ENCODE measurements around the gene PLCH1.
A peak's percentile ranks its signal among the peaks of the same experiment; 100 is the strongest.

The PLCH1 gene

DNA sequence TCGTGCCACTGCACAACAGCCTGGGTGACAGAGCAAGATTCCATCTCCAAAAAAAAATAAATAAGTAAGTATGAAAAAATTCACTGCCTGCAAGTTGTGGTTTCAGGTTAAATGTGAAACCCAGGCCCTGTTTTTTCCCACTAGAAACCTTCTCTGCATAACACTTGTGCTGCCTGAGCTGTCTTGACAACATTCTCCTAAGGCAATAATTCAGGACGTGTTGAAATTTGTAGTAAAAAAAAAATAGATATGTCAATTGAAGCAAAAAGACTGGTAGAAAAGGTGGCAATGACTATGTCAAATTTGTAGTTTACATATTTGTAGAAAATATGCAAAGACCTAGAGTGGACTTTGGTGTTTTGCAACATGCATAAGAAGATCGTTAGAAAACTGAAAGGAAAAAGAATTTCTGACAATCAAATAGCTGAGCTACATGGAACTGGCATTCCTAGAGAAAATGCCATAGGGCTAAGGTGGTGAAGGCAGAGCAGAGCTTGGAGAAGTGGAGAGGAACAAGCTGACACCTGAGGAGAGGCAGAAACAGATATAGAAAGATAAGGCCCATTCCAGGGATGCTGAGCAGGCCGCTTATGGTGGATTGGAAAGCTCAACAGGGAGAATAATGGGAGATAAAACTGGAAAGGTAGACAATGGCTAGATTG is 150.2 kb downstream of the PLCH1 start:
- TF ChIP-seq, protein P1, sequence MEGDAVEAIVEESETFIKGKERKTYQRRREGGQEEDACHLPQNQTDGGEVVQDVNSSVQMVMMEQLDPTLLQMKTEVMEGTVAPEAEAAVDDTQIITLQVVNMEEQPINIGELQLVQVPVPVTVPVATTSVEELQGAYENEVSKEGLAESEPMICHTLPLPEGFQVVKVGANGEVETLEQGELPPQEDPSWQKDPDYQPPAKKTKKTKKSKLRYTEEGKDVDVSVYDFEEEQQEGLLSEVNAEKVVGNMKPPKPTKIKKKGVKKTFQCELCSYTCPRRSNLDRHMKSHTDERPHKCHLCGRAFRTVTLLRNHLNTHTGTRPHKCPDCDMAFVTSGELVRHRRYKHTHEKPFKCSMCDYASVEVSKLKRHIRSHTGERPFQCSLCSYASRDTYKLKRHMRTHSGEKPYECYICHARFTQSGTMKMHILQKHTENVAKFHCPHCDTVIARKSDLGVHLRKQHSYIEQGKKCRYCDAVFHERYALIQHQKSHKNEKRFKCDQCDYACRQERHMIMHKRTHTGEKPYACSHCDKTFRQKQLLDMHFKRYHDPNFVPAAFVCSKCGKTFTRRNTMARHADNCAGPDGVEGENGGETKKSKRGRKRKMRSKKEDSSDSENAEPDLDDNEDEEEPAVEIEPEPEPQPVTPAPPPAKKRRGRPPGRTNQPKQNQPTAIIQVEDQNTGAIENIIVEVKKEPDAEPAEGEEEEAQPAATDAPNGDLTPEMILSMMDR (IDR thresholded peaks at IDR 0.05; ENCODE audit: control insufficient read depth, extremely low read depth, insufficient read depth) = no peak
- no peak overlapping the region for H3K4me3 ChIP-seq (ENCODE audit: low read depth, low read length)
- DNase-seq (ENCODE audit: low read depth) = no peak

DNA sequence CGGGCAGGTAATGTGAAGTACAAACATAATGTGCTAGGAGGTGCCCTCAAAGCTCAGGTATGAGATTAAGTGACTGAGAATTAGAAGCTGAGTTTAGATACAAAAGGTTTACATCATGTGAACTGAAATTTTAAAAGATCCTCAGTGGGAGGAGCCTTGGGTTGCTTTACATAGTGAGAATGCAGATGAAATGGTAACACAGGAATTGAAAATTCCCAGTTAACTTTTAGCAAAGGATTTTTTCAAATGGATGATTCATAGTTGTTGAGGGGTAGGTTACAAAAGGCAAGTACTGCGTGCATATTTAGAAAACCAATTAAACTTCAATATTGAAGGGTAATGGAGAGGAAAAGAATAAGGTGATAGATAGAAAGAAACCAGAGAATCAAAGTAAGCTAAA is 157.3 kb downstream of the PLCH1 start:
- no peak for DNase-seq (ENCODE audit: low read depth)

DNA sequence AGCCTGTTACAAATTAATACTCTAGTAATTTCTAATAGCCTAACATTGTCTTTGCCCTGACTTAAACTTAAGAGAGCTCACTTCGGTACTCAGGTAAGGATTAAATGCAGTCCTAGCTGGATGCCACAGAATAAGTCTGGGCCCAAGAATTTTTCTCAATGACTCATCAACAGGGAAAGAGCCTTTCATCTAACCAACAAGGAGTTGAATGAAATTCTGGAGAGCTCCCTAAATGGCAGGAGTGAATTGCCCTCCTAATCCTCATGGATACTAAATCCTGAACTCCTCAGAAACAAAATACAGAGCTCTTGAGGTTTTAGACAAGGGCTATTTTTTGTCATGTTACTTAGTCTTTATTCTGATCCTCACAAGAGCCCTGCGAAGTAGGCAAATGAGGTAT is 159.5 kb downstream of the PLCH1 start:
- no peak overlapping the region for H3K4me3 ChIP-seq (ENCODE audit: low read depth, low read length)
- TF ChIP-seq, protein P1 (IDR thresholded peaks at IDR 0.05; ENCODE audit: control insufficient read depth, extremely low read depth, insufficient read depth) = no peak
- no peak for DNase-seq (ENCODE audit: low read depth)

More for the DNA sequence above, 157.3 kb downstream of the PLCH1 start:
- TF ChIP-seq, protein P1 (IDR thresholded peaks at IDR 0.05; ENCODE audit: control insufficient read depth, extremely low read depth, insufficient read depth) = no peak
- no peak overlapping the region for H3K4me3 ChIP-seq (ENCODE audit: low read depth, low read length)

DNA sequence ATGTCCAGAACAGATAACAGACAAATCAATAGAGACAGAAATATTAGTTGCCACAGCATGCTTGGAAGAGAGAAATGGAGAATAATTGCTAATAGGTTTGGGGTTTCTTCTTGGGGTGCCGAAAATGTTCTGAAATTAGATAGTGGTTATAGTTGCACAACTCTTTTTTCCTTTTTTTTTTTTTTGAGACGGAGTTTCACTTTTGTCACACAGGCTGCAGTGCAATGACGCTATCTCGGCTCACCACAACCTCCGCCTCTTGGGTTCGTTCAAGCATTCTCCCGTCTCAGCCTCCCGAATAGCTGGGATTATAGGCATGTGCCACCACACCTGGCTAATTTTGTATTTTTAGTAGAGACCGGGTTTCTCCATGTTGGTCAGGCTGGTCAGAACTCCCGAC is 163.3 kb downstream of the PLCH1 start:
- no peak for DNase-seq (ENCODE audit: low read depth)
- no peak overlapping the region for H3K4me3 ChIP-seq (ENCODE audit: low read depth, low read length)
- TF ChIP-seq, protein P1 (IDR thresholded peaks at IDR 0.05; ENCODE audit: control insufficient read depth, extremely low read depth, insufficient read depth) = no peak

DNA sequence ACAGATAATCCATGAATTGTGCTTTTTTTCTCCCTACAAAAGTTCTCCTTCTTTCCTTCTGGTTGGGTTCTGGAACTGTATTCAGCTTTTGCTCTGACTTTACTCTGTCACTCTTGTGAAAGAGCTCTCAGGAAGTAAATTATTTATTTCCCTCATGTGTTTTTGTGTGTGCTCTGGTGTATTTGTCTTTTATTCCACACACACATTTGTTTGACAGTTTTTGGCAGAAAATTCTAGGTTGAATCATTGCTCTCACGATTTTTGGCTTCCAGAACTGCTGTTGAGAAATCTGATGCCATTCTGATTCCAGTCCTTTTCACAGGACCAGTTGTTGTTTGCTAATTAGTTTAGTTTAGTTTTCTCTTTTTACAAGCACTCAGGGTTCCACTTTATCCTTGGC is 172.8 kb downstream of the PLCH1 start:
- TF ChIP-seq, protein P1 (IDR thresholded peaks at IDR 0.05; ENCODE audit: control insufficient read depth, extremely low read depth, insufficient read depth) = no peak
- DNase-seq (ENCODE audit: low read depth) = peak; percentile 92

DNA sequence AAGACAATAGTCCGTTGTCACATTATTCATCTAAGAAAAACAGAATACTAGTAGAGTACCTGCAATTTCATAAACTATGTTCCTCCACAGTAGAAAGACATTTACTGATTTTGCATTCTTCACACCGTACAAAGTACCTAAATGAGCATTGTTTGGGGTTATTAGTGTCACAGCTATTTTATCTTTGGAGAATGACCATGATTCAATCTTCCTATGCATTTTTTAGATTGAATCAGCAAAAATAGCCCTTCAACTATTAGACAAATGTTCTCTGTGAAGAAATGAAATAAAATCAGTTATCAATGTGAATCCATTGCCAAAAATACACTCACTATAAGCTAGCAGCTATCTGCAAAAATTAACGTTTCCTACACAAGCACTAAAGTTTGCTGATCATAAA is 176.6 kb downstream of the PLCH1 start:
- TF ChIP-seq, protein P1 (IDR thresholded peaks at IDR 0.05; ENCODE audit: control insufficient read depth, extremely low read depth, insufficient read depth) = no peak

More for the DNA sequence above, 172.8 kb downstream of the PLCH1 start:
- no peak overlapping the region for H3K4me3 ChIP-seq (ENCODE audit: low read depth, low read length)

DNA sequence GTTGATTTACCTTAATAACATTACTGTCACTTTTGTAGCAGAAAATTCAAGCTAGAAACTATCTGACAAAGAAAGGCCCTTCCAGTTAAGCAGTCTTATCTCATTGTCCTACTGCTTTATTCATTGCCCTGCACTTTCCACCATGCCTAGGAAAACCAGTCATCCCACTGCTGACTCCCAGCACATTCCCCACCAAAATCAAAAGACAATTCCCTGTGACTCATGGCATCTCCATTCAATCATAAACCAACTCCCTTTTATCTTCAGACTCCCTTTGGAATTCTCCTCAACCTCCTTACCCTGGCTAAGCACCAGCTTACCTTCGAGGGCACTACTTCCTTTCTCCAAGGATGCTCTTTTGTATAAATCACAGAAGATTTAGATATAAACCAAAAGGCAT is 184.3 kb downstream of the PLCH1 start:
- H3K4me3 ChIP-seq (ENCODE audit: low read depth, low read length) = no peak overlapping the region
- no peak for DNase-seq (ENCODE audit: low read depth)
- TF ChIP-seq, protein P1 (IDR thresholded peaks at IDR 0.05; ENCODE audit: control insufficient read depth, extremely low read depth, insufficient read depth) = no peak

More for the DNA sequence above, 176.6 kb downstream of the PLCH1 start:
- DNase-seq (ENCODE audit: low read depth) = no peak
- H3K4me3 ChIP-seq (ENCODE audit: low read depth, low read length) = no peak overlapping the region
